Urinary bladder (tissue), 4 donors: ENCODE measurements around the gene REN. TPM values are rescaled to one million over a fixed set of nuclear protein-coding genes. Genes with fewer than 3 reads are reported as not detected.
A peak's percentile ranks its signal among the peaks of the same experiment; 100 is the strongest.

Experiments used
- DNase-seq: peaks from one replicate; pipeline ENCODE4 v3.0.0-alpha.2; 2015; ENCODE audit errors: extremely low spot score
- H3K27ac ChIP-seq: one replicate; pipeline ENCODE4 v1.5.1; 2013; ENCODE audit warnings: low read depth, mild to moderate bottlenecking, moderate library complexity
- H3K36me3 ChIP-seq: one replicate; pipeline ENCODE4 v1.6.1; 2013; ENCODE audit warnings: mild to moderate bottlenecking, moderate library complexity; ENCODE audit not compliant: insufficient read depth
- H3K4me1 ChIP-seq: one replicate; pipeline ENCODE4 v1.6.1; 2013; ENCODE audit warnings: mild to moderate bottlenecking, moderate library complexity; ENCODE audit not compliant: insufficient read depth
- H3K4me3 ChIP-seq: one replicate; pipeline ENCODE4 v1.5.1; 2013; ENCODE audit warnings: low read depth, low read length
- WGBS: extraction: QIAGEN DNeasy Blood & Tissue Kit; methylation state at CpG from one replicate; pipeline ENCODE4 v1.1.7; 2013; 5-methylcytosine and 5-hydroxymethylcytosine counted together
- polyA plus RNA-seq: library from polyadenylated mRNA; stranded (reverse); fragments of 200-250 nt; gene quantifications from one replicate; pipeline ENCODE4 v1.2.3, GENCODE V29; 2013
- total RNA-seq: library from RNA; depleted of rRNA; stranded (reverse); fragments of >200 nt; gene quantifications from one replicate; pipeline ENCODE4 v1.2.3, GENCODE V29; 2014
- donor health status: healthy with polysubstance abuse.
- donor health status: healthy.

REN gene
- total and polyA plus RNA-seq, 2 donors: 0.26 to 0.41 TPM

DNA sequence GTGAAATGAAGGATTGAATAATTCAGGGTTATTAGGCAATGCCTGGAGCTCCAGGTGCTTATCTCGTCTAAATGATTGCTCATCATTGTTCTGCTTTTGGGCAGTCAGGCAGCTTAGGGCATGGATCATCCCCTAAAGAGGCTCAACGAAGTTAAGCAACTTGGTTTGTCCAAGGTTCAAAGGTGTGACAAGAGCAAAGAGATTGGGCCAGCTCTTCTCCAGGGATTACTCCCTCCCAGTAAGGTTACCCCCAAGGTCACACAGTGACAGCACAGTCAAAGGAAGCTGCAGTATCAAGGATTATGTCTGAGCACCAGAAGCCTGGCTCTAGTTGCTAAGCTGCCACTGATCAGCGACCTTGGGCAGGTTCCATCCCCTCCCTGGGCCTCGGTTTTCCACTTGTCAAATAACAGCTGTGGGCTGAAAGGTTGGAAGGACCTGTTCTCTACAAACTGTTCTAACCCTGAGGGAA is 21.1 kb downstream of the REN start:
- no peaks in the 10 kb centered on the region for H3K36me3 ChIP-seq

DNA sequence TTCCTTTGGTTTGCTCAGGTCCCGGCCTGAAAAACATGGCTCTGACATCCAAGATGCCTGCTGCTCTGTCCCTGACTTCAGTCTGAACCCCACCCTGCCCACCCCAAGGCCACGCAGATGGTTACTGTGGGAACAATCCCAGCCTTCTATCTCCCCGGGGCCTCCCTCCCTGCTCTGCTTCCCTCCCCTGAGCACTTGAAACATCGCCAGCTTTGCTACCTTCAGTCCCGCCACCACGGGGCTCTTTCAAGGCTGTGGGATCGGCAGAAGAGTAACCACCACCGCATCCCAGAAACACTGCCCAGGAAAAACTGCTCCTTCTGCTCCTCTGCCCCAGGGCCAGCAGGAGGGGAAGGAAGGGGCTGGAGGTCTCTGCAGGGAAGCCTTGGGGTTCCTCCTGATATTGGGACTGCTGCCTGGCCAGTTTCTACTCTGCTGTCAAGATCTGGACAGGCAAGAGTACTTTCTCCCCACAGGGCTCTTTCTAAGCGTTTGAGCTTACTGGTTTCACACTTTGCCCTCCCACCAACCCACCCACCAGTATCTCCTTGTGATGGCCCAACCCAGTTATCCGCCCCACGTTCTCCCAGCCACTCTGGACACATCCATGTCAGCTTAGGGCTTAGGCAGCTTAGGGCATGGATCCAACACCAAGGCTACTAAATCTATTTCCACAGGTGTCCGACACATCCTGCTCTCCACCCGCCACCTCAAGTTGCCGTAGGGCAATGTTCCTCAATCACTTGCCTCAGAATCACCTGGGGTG is 22.7 kb downstream of the REN start:
- H3K4me3 ChIP-seq: no peak overlapping the region
- DNase-seq: no peak
- no peak overlapping the region for H3K27ac ChIP-seq
- H3K4me1 ChIP-seq: no peaks in the 10 kb centered on the region
- 82% methylated on average over 14 of the region's 14 CpGs for WGBS
- H3K36me3 ChIP-seq: no peaks in the 10 kb centered on the region

More for the DNA sequence above, 21.1 kb downstream of the REN start:
- no peaks in the 10 kb centered on the region for H3K4me1 ChIP-seq
- H3K4me3 ChIP-seq: no peak overlapping the region
- no peak for DNase-seq
- 78% methylated on average over 4 of the region's 4 CpGs for WGBS
- H3K27ac ChIP-seq: no peak overlapping the region

DNA sequence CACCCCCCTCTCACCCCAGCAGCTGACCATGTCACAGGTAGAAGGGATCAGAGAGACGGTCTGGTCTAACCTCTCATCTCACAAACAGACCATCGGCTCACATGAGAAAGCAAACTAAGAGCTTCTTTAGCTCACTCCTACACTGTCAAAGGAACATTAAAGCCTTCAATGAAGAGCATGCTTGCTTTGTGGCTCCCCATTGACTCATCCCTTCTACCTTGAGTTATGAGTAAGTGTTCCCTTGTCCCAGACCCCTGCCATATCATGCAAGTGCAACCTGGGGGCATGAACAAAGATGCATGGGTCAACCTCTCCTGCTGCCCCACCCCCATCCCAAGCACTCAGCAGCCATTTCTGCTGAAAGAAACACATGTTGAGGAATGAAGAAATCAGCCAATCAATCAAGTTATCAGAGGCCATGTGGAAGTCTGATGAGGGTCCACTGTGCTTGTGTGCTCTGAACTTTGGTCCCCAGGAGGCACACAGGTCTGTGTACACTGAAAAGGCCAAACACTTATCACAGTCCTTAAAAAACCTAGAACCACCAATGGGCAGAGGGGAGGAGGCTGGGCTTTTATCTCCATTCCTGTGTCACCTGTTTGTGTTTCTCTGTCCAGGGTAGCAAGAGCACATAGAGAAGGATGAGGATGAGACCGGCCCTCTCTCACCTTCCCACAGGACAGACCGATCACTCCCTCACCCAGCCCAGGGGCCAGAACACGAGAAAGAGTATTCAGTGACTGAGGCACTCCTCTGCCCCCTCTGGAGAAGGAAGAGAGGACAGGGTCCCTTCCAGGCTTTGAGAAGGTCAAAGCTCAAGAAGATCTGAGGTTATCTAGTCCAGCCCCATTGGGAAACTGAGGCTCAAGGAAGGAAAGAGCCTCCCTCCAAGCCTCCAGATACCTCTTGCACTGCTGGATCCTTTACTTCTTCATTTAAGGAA is 23.8 kb downstream of the REN start:
- no peaks in the 10 kb centered on the region for H3K36me3 ChIP-seq
- no peak overlapping the region for H3K27ac ChIP-seq
- no peaks in the 10 kb centered on the region for H3K4me1 ChIP-seq
- no peak overlapping the region for H3K4me3 ChIP-seq
- WGBS: 92% methylated on average over 5 of the region's 5 CpGs
- no peak for DNase-seq

DNA sequence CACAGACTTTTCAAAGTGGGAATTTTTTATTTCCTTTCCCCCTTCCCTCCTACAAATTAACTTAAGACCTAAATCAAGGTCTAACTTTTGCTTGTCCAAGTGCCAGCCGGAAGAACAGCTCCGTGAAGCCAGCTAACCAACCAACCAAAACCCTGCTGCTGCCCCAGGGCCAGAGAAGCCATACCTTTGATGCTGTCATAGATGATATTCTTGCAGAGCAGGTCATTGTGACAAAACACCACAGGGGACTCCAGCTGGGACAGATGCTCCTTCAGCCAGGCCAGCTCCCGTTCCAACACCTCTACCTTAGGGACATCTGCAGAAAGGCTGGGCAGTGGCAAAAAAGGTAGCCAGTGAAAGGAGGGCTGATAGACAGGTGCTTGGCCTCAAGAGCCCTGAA is 25.0 kb downstream of the REN start:
- DNase-seq: no peak
- no peak overlapping the region for H3K4me3 ChIP-seq
- H3K4me1 ChIP-seq: no peaks in the 10 kb centered on the region
- H3K27ac ChIP-seq: no peak overlapping the region
- WGBS: 96% methylated on average over 3 of the region's 3 CpGs
- no peaks in the 10 kb centered on the region for H3K36me3 ChIP-seq

DNA sequence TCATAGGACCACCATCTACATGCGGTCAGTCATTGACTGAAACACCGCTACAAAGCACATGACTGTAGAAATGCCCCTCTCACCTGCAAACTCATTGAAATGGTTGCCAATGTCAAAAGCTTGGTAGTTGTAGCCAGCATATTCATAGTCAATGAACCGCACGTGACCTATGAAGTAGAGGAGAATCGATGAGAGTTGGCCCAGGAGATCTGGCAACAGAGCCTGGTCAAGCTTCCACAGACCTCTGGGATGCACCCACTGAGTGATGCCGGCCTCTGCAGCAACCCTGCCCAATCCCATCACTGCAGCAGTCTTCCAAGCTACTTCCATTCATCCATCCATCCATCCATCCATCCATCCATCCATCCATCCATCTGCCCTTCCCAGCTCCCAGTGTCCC is 26.2 kb downstream of the REN start:
- 98% methylated on average over 6 of the region's 6 CpGs for WGBS
- no peak for DNase-seq
- H3K27ac ChIP-seq: no peak overlapping the region
- H3K4me3 ChIP-seq: no peak overlapping the region
- H3K4me1 ChIP-seq: no peaks in the 10 kb centered on the region
- no peaks in the 10 kb centered on the region for H3K36me3 ChIP-seq

DNA sequence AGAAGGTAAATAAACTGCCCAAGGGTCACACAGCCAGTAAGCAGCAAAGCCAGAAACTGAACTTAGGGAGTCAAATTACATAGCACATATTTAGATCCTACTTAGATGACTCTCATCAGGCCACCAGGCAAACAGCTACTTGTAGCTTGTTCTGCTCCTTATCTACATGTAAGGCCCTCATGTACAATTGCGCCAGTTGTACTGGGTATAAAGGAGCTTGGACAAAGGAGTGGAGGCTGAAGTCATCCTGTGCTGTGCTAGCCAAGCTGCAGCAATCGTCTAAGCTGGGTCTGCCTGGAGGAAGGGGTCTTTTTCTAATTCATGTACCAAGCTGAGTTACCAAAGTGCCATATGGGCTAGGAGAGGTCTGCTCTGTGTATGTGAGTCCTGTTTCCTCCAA is 27.0 kb downstream of the REN start:
- DNase-seq: no peak
- Histone ChIP-seq H3K4me1 (no peaks in the 10 kb centered on the region), H3K27ac (no peak overlapping the region), H3K4me3 (no peak overlapping the region), H3K36me3 (no peaks in the 10 kb centered on the region)
- 90% methylated on average over 2 of the region's 2 CpGs for WGBS

DNA sequence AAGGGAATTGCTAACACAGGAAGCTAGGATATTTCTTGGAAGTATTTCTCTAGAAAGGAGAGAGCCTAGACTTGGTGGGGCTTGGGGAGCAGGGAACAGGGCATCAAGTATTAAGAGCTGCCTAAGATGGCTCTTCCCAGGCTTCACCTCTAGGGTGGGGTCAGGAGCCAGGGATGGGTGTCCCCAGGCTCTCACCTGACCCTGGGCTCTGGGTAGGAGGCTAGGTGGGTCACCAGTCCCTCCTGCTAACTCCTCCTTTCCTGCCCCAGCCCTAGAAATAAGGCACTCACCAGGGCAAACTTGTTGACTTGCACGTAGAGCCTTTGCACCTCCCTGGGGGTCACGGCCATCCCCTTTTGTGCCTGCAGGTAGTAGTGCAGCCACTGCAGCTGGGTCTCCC is 29.3 kb downstream of the REN start:
- no peaks in the 10 kb centered on the region for H3K4me1 ChIP-seq
- 72% methylated on average over 2 of the region's 2 CpGs for WGBS
- no peaks in the 10 kb centered on the region for H3K36me3 ChIP-seq

DNA sequence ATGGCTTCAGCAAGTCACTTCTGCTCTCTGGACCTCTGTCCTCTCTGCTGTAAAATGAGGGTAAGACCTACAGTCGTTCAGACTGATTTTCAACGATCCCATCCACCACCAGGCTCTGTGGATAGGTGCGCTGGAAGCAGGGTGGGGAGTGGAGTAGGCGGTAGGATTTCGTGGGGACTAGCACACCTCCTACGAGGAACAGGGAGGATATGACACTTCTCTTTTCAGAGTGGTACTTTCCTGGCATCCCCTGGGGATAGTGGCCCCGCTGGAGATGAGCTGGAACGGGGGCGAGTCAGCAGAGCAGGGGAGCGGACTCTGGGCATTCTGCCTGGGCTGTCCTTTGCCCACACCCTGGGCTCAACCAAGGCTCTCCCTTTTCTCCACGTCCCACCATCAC is 32.0 kb downstream of the REN start:
- Histone ChIP-seq H3K4me1 (no peaks in the 10 kb centered on the region), H3K36me3 (no peaks in the 10 kb centered on the region), H3K27ac (no peak overlapping the region), H3K4me3 (no peak overlapping the region)
- DNase-seq: no peak
- 89% methylated on average over 11 of the region's 11 CpGs for whole genome bisulfite sequencing

More for the DNA sequence above, 29.3 kb downstream of the REN start:
- Histone ChIP-seq H3K4me3 (no peak overlapping the region), H3K27ac (no peak overlapping the region)
- DNase-seq: no peak

DNA sequence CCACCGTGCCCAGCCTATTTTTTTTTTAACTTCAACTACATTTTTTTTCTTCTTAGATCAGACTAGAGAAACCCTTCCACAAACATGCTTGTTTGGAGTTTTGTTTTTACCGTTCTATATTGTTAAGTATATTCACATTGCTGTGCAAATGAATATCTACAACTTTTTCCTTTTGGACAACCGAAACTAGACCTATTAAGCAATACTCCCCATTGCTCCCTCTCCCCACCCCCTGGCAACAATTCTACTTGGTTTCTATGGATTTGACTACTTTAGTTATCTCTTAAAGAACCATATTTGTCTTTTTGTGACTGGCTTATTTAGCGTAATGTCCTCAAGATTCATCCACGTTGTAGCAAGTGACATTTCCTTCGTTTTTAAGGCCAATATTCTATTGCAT is 33.4 kb downstream of the REN start:
- WGBS: 83% methylated on average over 6 of the region's 6 CpGs
- Histone ChIP-seq H3K4me3 (no peak overlapping the region), H3K4me1 (no peaks in the 10 kb centered on the region), H3K36me3 (no peaks in the 10 kb centered on the region), H3K27ac (no peak overlapping the region)
- DNase-seq: no peak

DNA sequence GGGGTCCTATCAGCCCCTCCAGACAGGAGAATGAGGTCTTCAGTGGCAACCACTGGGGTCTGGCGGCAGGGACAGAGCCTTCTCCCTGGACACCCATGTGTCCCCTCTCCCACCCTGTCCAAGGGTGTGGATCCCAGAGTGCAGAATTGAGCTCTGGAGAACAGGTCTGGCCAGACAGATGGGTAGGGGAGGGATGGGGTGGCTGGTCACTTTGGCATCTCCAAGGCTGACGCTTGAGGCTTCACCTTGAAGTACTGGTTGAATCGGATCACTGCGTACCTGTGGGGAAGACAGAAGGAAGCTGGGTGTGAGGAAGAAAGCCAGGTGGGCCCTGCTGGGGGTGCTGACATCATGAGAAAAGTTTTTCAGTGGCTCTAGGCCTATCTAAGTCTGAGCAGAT is 34.2 kb downstream of the REN start:
- 92% methylated on average over 4 of the region's 4 CpGs for WGBS
- no peak for DNase-seq
- H3K27ac ChIP-seq: no peak overlapping the region
- H3K4me1 ChIP-seq: no peaks in the 10 kb centered on the region
- H3K36me3 ChIP-seq: no peaks in the 10 kb centered on the region
- H3K4me3 ChIP-seq: no peak overlapping the region

DNA sequence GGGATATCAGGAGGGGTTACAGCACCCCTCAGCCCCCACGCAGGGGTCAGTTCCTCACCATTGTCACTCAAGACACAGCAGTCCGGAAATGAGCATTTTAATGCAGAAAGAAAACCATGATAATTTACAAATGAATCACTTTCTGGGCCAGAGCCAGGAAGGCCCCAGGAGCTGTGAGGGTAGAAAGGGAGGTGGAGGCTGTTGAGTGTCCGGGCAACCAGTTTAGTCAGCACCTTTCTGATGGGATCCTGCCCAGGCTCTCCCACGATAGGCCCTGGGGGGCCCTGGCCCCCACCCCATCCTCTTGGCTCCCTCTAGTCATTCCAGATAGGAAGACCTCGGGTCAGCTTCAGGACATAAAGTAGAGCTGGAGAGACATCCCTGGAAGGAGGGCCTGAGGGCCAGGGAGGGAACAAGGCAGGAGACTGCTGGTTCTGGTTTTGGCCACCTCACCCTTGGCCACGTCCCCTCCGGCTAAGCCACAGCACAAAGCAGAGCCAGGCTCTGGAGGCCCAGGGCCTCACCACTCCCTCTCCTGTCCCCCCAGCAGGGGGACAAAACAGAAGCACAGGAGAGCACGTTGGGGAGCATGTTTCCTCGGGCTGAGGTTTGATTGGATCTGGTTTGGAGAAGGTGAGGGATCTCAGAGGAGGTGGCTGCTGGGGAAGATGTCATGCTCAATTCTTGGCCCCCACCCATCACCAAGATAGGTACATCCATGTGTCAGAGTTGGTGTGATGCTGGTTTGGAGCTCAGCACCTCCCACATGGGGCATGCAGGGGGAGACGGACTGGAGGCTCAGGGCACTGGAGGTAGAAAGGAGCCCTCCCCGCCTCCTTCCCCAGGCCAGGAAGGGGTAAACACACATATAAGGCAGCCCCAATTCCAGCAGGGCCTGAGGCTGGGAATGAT is 34.9 kb downstream of the REN start:
- DNase-seq: no peak
- Histone ChIP-seq H3K27ac (peak overlapping the region; percentile 14), H3K36me3 (no peaks in the 10 kb centered on the region), H3K4me3 (no peak overlapping the region), H3K4me1 (no peaks in the 10 kb centered on the region)
- WGBS: 42% methylated on average over 11 of the region's 11 CpGs

DNA sequence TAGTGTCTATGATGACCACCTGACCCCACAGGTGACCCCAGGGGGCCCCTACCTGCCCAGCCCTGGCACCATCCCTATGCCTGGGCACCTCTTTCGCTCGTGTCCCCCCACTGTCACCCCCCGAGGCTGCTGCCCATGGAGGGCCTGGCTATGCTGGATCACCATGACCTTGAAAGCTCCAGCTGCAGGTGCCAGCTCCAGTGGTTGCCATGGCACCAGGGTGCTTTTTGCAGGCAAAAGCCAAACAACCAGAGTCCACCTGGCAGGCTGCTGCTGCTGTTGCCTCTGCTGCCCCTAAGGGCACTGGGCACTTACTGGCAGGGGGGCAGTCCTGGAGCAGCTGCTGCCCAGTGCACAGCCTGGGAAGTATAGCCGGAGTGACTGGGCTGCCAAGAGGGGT is 36.0 kb downstream of the REN start:
- 85% methylated on average over 4 of the region's 4 CpGs for WGBS
- no peak for DNase-seq
- Histone ChIP-seq H3K27ac (no peak overlapping the region), H3K4me3 (no peak overlapping the region), H3K4me1 (no peaks in the 10 kb centered on the region), H3K36me3 (peaks cover 2% of the 10 kb centered on the region)
